CD4-positive, alpha-beta T cell (primary cell): ENCODE measurements around the gene ITGA5. TPM values are rescaled to one million over a fixed set of nuclear protein-coding genes. Genes with fewer than 3 reads are reported as not detected.

Experiments used
- ATAC-seq: fragments of 200-7000 bp; cut with Tn5 transposase; one replicate; pipeline ENCODE4 v1.10.0; 2022; ENCODE audit warnings: mild to moderate bottlenecking; ENCODE audit not compliant: poor library complexity
- CTCF ChIA-PET: fragments of 350-600 bp; sonication (Branson Sonifier 250); formaldehyde crosslinking; loops from one replicate; lab custom pipeline; 2021; ENCODE audit warnings: antibody characterized with exemption, inconsistent platforms; lab: Charles Lee
- POLR2A ChIA-PET: fragments of 350-600 bp; sonication (Branson Sonifier 250); formaldehyde crosslinking; loops from one replicate; lab custom pipeline; 2021; ENCODE audit warnings: antibody characterized with exemption, inconsistent platforms; lab: Charles Lee
- DNase-seq, 14 experiments: peaks; one replicate each; pipeline ENCODE4 v3.0.0-alpha.2; 2013 to 2020; ENCODE audit warnings: mixed read lengths in 2 of 14
- H3K27ac ChIP-seq, 2 donors: one replicate each; pipeline versions ENCODE4 v1.5.1 to v1.7.0; 2013; ENCODE audit warnings: low read length in 2 of 2, low read depth in 1 of 2, mild to moderate bottlenecking in 1 of 2
- H3K27me3 ChIP-seq, 2 experiments: 1 replicate in 1 of 2; 2 replicates in 1 of 2; pipeline versions ENCODE4 v1.6.1 to v1.7.0; 2013; ENCODE audit warnings: low read length in 2 of 2, control low read depth in 1 of 2, mild to moderate bottlenecking in 1 of 2, moderate library complexity in 1 of 2; ENCODE audit not compliant: insufficient read depth in 2 of 2, control insufficient read depth in 1 of 2
- H3K36me3 ChIP-seq: one replicate; pipeline ENCODE4 v1.6.1; 2013; ENCODE audit warnings: low read length, control low read depth; ENCODE audit not compliant: insufficient read depth
- H3K4me1 ChIP-seq: one replicate; pipeline ENCODE4 v1.6.1; 2013; ENCODE audit warnings: low read length, control low read depth; ENCODE audit not compliant: insufficient read depth
- H3K4me3 ChIP-seq: one replicate; pipeline ENCODE4 v1.5.1; 2013; ENCODE audit warnings: mild to moderate bottlenecking, low read length, moderate library complexity
- H3K9me3 ChIP-seq, 2 experiments: 1 replicate in 1 of 2; 2 replicates in 1 of 2; pipeline versions ENCODE4 v1.6.1 to v1.7.0; 2013; ENCODE audit warnings: low read length in 2 of 2, mild to moderate bottlenecking in 2 of 2, control low read depth in 1 of 2, moderate library complexity in 1 of 2; ENCODE audit not compliant: control insufficient read depth in 1 of 2, insufficient read depth in 1 of 2
- H3K27ac Mint-ChIP-seq: one replicate; pipeline ENCODE4 v1.8.0; 2020; ENCODE audit warnings: mixed read lengths
- H3K27me3 Mint-ChIP-seq: one replicate; pipeline ENCODE4 v1.8.0; 2021; ENCODE audit warnings: mixed read lengths
- H3K36me3 Mint-ChIP-seq: one replicate; pipeline ENCODE4 v1.8.0; 2021; ENCODE audit warnings: low read depth, mixed read lengths
- H3K4me1 Mint-ChIP-seq: one replicate; pipeline ENCODE4 v1.8.0; 2021; ENCODE audit warnings: low read depth, mixed read lengths
- H3K4me3 Mint-ChIP-seq: one replicate; pipeline ENCODE4 v1.8.0; 2020; ENCODE audit warnings: mild to moderate bottlenecking, mixed read lengths
- H3K9me3 Mint-ChIP-seq: one replicate; pipeline ENCODE4 v1.8.0; 2020; ENCODE audit warnings: mixed read lengths
- intact Hi-C, 2 experiments: fragments of 100-400 bp; cut with DNase I in 1 of 2; cut with micrococcal nuclease in 1 of 2; formaldehyde crosslinking; loops; one replicate each; pipeline versions ENCODE4 v1.15.1 to v1.9.0; 2023 to 2025; cut with DNase I, micrococcal nuclease
- total RNA-seq, 174 experiments: library from RNA in 2 of 174; stranded (reverse) in 2 of 174; gene quantifications; one replicate each; pipeline ENCODE4 v1.2.3 and lab custom pipeline; 2021 to 2026
- TF ChIP-seq, protein P1 (sequence below): fragments of 200-600 bp; IDR thresholded peaks from one replicate; pipeline ENCODE4 v1.8.0; 2022; ENCODE audit warnings: antibody characterized with exemption, mild to moderate bottlenecking

ITGA5 gene
- total RNA-seq, 2 experiments from 2014 or later = 143 to 159 TPM

GRCh38 chr12:54357506-54358190, 61.4 kb downstream of the ITGA5 start:
- peak overlapping the region in 1 of 2 donors; percentile 93 for H3K27ac ChIP-seq
- Mint-ChIP-seq H3K4me3 (no peak overlapping the region), H3K27ac (no peak overlapping the region), H3K36me3 (peaks cover under 1% of the 10 kb centered on the region), H3K4me1 (peaks cover 9% of the 10 kb centered on the region), H3K27me3 (no peaks in the 10 kb centered on the region), H3K9me3 (no peaks in the 10 kb centered on the region)
- H3K9me3 ChIP-seq = no peaks in the 10 kb centered on the region
- intact Hi-C loops = loop anchor here in 1 of 2 experiments (2.0 kb wide), 2 partner anchors 21 to 77 kb away; partner anchors contain the start of genes CBX5 and HNRNPA1
- ChIA-PET POLR2A (interaction anchor here (1.6 to 3.4 kb wide), 4 partner anchors 11 to 77 kb away, joined by 7 to 82 read pairs (median 10); partner anchors contain the start of genes CBX5, COPZ1 and HNRNPA1), CTCF (interaction anchor here (0.6 to 3.3 kb wide), 4 partner anchors 11 to 93 kb away, joined by 3 to 23 read pairs (median 5); no protein-coding TSS in a partner anchor)
- no peaks in the 10 kb centered on the region for H3K27me3 ChIP-seq
- ATAC-seq = no peak
- H3K36me3 ChIP-seq = no peaks in the 10 kb centered on the region
- H3K4me3 ChIP-seq = peak overlapping the region; percentile 78
- H3K4me1 ChIP-seq = peaks cover 34% of the 10 kb centered on the region
- no peak for DNase-seq
- TF ChIP-seq, protein P1, sequence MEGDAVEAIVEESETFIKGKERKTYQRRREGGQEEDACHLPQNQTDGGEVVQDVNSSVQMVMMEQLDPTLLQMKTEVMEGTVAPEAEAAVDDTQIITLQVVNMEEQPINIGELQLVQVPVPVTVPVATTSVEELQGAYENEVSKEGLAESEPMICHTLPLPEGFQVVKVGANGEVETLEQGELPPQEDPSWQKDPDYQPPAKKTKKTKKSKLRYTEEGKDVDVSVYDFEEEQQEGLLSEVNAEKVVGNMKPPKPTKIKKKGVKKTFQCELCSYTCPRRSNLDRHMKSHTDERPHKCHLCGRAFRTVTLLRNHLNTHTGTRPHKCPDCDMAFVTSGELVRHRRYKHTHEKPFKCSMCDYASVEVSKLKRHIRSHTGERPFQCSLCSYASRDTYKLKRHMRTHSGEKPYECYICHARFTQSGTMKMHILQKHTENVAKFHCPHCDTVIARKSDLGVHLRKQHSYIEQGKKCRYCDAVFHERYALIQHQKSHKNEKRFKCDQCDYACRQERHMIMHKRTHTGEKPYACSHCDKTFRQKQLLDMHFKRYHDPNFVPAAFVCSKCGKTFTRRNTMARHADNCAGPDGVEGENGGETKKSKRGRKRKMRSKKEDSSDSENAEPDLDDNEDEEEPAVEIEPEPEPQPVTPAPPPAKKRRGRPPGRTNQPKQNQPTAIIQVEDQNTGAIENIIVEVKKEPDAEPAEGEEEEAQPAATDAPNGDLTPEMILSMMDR = no peak

DNA sequence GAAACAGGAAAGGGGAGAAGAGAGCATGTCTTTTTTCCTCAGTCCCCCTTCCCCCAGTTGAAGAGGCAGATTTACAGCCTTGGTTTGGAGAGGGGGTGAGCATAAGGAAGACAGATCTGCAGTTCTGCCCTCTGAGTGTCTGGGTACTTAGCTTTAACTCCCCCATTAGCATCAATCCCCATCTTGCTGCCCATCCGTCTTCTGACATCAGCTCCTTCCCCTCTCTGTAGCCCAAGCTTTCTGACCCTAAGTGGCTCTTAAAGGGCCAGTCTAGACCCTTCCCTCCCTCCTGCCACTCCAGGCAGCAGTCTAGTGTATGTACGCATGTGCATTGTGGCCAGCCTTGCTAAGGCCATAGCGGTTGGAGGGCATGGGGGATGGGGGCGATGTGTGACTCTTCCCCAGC, 62.1 kb downstream of the ITGA5 start:
- Mint-ChIP-seq H3K9me3 (no peaks in the 10 kb centered on the region), H3K27me3 (no peaks in the 10 kb centered on the region), H3K27ac (no peak overlapping the region), H3K4me3 (no peak overlapping the region), H3K4me1 (peaks cover 16% of the 10 kb centered on the region), H3K36me3 (peaks cover 7% of the 10 kb centered on the region)
- DNase-seq (no peak), ATAC-seq (no peak)
- H3K27me3 ChIP-seq = no peaks in the 10 kb centered on the region
- intact Hi-C loops = no loop called here
- H3K4me3 ChIP-seq = no peak overlapping the region
- H3K27ac ChIP-seq = no peak overlapping the region
- POLR2A ChIA-PET = interaction anchor here (1.6 to 3.4 kb wide), 2 partner anchors 32 to 76 kb away, joined by 7 to 82 read pairs; partner anchors contain the start of genes CBX5, COPZ1 and HNRNPA1
- no peaks in the 10 kb centered on the region for H3K9me3 ChIP-seq
- CTCF ChIA-PET = interaction anchor here (1.1 to 3.3 kb wide), 3 partner anchors 12 to 23 kb away, joined by 5 to 23 read pairs (median 5); no protein-coding TSS in a partner anchor
- TF ChIP-seq, protein P1 = no peak
- no peaks in the 10 kb centered on the region for H3K36me3 ChIP-seq
- H3K4me1 ChIP-seq = peaks cover 39% of the 10 kb centered on the region

- H3K4me1 ChIP-seq = peaks cover 46% of the 10 kb centered on the region
- H3K27ac Mint-ChIP-seq = peak overlapping the region; percentile 7
- TF ChIP-seq, protein P1 = no peak
- H3K4me1 Mint-ChIP-seq = peaks cover 23% of the 10 kb centered on the region
- ChIA-PET POLR2A (no interaction called here), CTCF (interaction anchor here (1.8 to 3.3 kb wide), 2 partner anchors 19 to 23 kb away, joined by 5 to 23 read pairs; no protein-coding TSS in a partner anchor)
- no peaks in the 10 kb centered on the region for H3K27me3 ChIP-seq
- H3K27me3 Mint-ChIP-seq = no peaks in the 10 kb centered on the region
- intact Hi-C loops = no loop called here
- no peaks in the 10 kb centered on the region for H3K9me3 ChIP-seq
- H3K9me3 Mint-ChIP-seq = no peaks in the 10 kb centered on the region
- no peak overlapping the region for H3K27ac ChIP-seq
- peak overlapping the region; percentile 8 for H3K4me3 Mint-ChIP-seq
- DNase-seq (no peak), ATAC-seq (no peak)
- H3K36me3 Mint-ChIP-seq = peaks cover 14% of the 10 kb centered on the region
- peaks cover 4% of the 10 kb centered on the region for H3K36me3 ChIP-seq
- H3K4me3 ChIP-seq = no peak overlapping the region
These were observed 62.8 kb downstream of the ITGA5 start for GRCh38 chr12:54356228-54356627.
